OCI-LY3 (cell line): Measurements from ENCODE around the gene MYO1E.

ENCODE experiments used
- H2AFZ ChIP-seq: fragments of 200-600, 300-600 bp; shearing (Covaris generic); 2 replicates; pipeline ENCODE4 v1.6.0; 2014; ENCODE audit warnings: antibody characterized with exemption, low read depth, low read length
- H3K27ac ChIP-seq: fragments of 200-600, 300-600 bp; sonication (generic); 2 replicates; pipeline ENCODE4 v1.5.1; 2014; ENCODE audit warnings: mild to moderate bottlenecking, low read length, moderate library complexity, mixed read lengths
- H3K27me3 ChIP-seq: fragments of 200-600, 300-600 bp; sonication (generic); 2 replicates; pipeline ENCODE4 v1.6.1; 2014; ENCODE audit warnings: low read depth, low read length, mixed read lengths
- H3K36me3 ChIP-seq: fragments of 200-600, 300-600 bp; sonication (generic); replicated peaks from 2 replicates; pipeline ENCODE3; 2014; ENCODE audit warnings: low read depth, low read length, mixed read lengths
- H3K4me1 ChIP-seq: fragments of 300-600, 200-600 bp; sonication (generic); 2 replicates; pipeline ENCODE4 v1.6.1; 2014; ENCODE audit warnings: low read length, mixed read lengths
- H3K4me2 ChIP-seq: fragments of 200-600, 300-600 bp; sonication (generic); 2 replicates; pipeline ENCODE4 v1.6.1; 2014; ENCODE audit warnings: low read length, mixed read lengths
- H3K4me3 ChIP-seq: fragments of 300-600, 200-600 bp; sonication (generic); 2 replicates; pipeline ENCODE4 v1.5.1; 2014; ENCODE audit warnings: antibody characterized with exemption, mild to moderate bottlenecking, low read length, moderate library complexity
- H3K79me2 ChIP-seq: fragments of 300-600, 200-600 bp; shearing (Covaris generic); 2 replicates; pipeline ENCODE4 v1.6.1; 2014; ENCODE audit warnings: mild to moderate bottlenecking, low read length, mixed read lengths
- H3K9ac ChIP-seq: fragments of 300-600, 200-600 bp; shearing (Covaris generic); 2 replicates; pipeline ENCODE4 v1.6.0; 2014; ENCODE audit warnings: mild to moderate bottlenecking, low read length, moderate library complexity
- H3K9me3 ChIP-seq: fragments of 200-600, 300-600 bp; shearing (Covaris generic); 2 replicates; pipeline ENCODE4 v1.6.1; 2014; ENCODE audit warnings: low read length, mixed read lengths; ENCODE audit not compliant: insufficient read depth
- H4K20me1 ChIP-seq: fragments of 200-600, 300-600 bp; sonication (generic); 2 replicates; pipeline ENCODE4 v1.6.1; 2016; ENCODE audit warnings: low read length, mixed read lengths; ENCODE audit not compliant: insufficient read depth
- EZH2phosphoT487 ChIP-seq: fragments of 200-600 bp; shearing (Covaris generic); IDR thresholded peaks from 2 replicates; pipeline ENCODE4 v1.6.1; 2018; ENCODE audit warnings: antibody characterized with exemption, mixed run types, low read depth
- TF ChIP-seq, protein P1 (sequence below): fragments of 200-600, 300-600 bp; sonication (generic); IDR thresholded peaks from 2 replicates; pipeline ENCODE4 v1.5.1; 2014; ENCODE audit warnings: antibody characterized with exemption, low read length, low read depth

MYO1E gene

DNA sequence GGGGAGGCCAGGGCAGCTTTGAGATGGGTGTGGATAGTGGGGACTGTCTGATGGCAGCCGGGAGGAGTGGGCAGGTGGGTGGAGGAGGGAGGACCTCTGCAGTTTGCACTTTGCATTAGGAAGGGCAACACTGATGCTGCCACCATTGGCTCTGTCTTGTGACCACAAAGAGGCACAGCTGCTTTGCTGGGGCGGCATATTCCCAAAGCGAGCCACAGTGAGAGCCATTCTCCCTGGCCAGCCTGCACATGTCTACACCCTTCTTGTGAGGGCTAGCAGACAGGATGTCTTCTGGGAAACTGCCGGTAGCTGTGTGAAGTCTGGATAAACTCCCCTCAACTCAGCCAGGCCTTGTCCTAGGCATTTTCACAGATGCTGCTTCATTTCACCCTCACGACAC, 229.4 kb downstream of the MYO1E start:
- no peak overlapping the region for H3K27ac ChIP-seq
- H3K9me3 ChIP-seq = no peaks in the 10 kb centered on the region
- H3K4me3 ChIP-seq = no peak overlapping the region
- no peak overlapping the region for H3K9ac ChIP-seq
- peaks cover 10% of the 10 kb centered on the region for H3K36me3 ChIP-seq
- no peaks in the 10 kb centered on the region for H3K27me3 ChIP-seq
- TF ChIP-seq, protein P1, sequence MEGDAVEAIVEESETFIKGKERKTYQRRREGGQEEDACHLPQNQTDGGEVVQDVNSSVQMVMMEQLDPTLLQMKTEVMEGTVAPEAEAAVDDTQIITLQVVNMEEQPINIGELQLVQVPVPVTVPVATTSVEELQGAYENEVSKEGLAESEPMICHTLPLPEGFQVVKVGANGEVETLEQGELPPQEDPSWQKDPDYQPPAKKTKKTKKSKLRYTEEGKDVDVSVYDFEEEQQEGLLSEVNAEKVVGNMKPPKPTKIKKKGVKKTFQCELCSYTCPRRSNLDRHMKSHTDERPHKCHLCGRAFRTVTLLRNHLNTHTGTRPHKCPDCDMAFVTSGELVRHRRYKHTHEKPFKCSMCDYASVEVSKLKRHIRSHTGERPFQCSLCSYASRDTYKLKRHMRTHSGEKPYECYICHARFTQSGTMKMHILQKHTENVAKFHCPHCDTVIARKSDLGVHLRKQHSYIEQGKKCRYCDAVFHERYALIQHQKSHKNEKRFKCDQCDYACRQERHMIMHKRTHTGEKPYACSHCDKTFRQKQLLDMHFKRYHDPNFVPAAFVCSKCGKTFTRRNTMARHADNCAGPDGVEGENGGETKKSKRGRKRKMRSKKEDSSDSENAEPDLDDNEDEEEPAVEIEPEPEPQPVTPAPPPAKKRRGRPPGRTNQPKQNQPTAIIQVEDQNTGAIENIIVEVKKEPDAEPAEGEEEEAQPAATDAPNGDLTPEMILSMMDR = no peak
- no peak for TF ChIP-seq EZH2phosphoT487
- H4K20me1 ChIP-seq = no peaks in the 10 kb centered on the region
- H3K4me1 ChIP-seq = peaks cover 12% of the 10 kb centered on the region
- H2AFZ ChIP-seq = no peak overlapping the region
- no peak overlapping the region for H3K4me2 ChIP-seq
- no peaks in the 10 kb centered on the region for H3K79me2 ChIP-seq

DNA sequence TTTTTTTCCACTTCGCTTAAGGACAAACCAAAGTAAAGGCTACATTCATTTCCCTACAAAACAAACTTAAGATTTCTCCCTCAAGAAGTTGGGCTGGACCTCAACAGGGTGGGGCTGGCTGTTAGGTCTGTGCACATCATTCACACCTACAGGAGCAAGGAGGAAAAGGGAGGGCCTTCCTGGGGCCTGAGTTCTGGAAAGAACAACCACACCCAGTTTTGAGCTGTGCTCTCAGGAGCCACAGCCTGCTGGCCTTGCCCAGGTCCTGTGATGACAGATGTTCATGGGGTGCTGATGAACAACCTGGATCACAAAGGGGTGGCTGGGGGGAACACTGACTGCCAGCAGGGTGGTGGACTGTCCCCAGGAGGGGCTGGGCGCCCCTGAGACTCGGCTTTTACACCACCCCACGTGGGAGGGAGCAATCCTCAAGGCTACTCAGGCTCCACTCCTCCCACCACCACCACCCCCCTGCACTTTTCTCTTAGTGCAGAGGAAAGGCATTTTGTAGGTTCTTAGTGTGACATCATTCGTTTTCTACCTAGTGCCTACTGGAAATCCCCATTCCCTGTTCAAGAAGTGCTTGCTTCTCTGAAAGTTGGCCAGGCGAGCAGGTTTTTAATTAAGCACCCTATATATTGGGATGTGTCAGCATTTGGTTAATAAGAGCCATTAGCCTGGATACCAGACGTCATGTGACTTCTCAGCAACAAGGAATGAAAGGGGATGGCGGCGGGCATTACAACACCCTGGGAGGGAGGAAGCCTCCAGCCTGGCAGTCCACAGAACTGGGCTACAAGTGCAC, 232.0 kb downstream of the MYO1E start:
- no peak for TF ChIP-seq EZH2phosphoT487
- TF ChIP-seq, protein P1 = no peak
- Histone ChIP-seq H3K79me2 (no peaks in the 10 kb centered on the region), H3K4me3 (no peak overlapping the region), H3K4me1 (peaks cover 24% of the 10 kb centered on the region), H3K9me3 (no peaks in the 10 kb centered on the region), H3K9ac (no peak overlapping the region), H3K36me3 (peaks cover 15% of the 10 kb centered on the region), H4K20me1 (no peaks in the 10 kb centered on the region), H3K27ac (peak overlapping the region; percentile 4; the same call in 1 of the 2 replicates), H3K4me2 (0 out of 2 replicates have a peak overlapping the region, but pooled peaks have one; percentile 12), H2AFZ (no peak overlapping the region), H3K27me3 (no peaks in the 10 kb centered on the region)

DNA sequence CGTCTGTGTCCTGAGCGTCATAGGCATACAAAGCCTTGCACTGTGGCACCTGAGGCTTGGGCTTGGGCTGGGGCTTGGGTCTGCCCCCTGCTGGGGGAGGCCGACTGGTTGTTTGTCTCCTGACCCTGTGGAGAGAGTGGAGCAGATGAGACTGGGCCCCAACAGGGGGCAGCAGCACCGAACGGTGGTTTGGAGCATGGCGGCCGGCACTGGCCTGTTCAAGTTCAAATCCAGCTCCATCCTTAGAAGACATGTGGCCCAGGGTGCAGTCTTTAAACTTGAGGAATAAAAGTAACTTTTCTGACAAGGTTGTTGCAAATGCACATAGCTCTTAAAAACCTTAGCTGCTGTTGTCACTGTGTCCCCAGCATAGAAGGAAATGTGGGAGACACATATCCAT, 234.4 kb downstream of the MYO1E start:
- Histone ChIP-seq H3K27ac (no peak overlapping the region), H3K36me3 (peaks cover 35% of the 10 kb centered on the region)

DNA sequence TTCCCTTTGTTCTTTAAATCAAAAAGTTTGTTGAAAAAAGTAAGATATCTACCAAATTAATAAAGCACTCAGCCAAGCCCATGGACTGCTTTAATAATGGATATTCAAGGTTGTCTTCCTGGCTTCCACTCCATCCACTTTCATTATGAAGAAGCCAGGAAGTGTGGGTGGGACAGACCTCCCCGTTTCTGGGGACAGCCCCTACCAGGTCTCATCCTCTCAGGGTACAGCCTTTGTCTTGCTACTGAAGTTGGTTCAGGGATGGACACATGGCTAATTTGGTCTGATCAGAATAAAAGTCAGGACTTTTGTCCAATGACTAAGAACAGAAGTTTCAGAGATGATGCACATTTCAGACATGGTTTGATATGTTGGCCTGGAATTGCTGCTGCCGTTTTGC, 235.1 kb downstream of the MYO1E start:
- TF ChIP-seq EZH2phosphoT487 = no peak
- TF ChIP-seq, protein P1 = no peak
- Histone ChIP-seq H2AFZ (no peak overlapping the region), H3K36me3 (peaks cover 37% of the 10 kb centered on the region), H3K79me2 (no peaks in the 10 kb centered on the region), H3K27ac (no peak overlapping the region), H3K4me1 (peaks cover 24% of the 10 kb centered on the region), H4K20me1 (no peaks in the 10 kb centered on the region), H3K4me3 (no peak overlapping the region), H3K9ac (no peak overlapping the region), H3K27me3 (no peaks in the 10 kb centered on the region), H3K9me3 (no peaks in the 10 kb centered on the region), H3K4me2 (peak overlapping the region; percentile 11; the same call in 1 of the 2 replicates)

More for the DNA sequence above, 234.4 kb downstream of the MYO1E start:
- Histone ChIP-seq H3K4me1 (peaks cover 24% of the 10 kb centered on the region), H3K27me3 (no peaks in the 10 kb centered on the region), H4K20me1 (no peaks in the 10 kb centered on the region), H3K9ac (no peak overlapping the region), H2AFZ (no peak overlapping the region), H3K9me3 (no peaks in the 10 kb centered on the region), H3K79me2 (no peaks in the 10 kb centered on the region), H3K4me2 (no peak overlapping the region; the same call in 1 of the 2 replicates), H3K4me3 (no peak overlapping the region)
- TF ChIP-seq, protein P1 = peak; percentile 90
- TF ChIP-seq EZH2phosphoT487 = no peak
